HG03442 (cell line): ENCODE measurements around the gene CEP162.
A peak's percentile ranks its signal among the peaks of the same experiment; 100 is the strongest.
"Not testable (repeated sequence)": the region's sequence is repeated elsewhere in the genome, so short reads cannot be mapped to it uniquely, and the experiment has no call there.

ENCODE experiments used
- ATAC-seq: cut with Tn5 transposase; IDR thresholded peaks from one replicate; pipeline ENCODE4 v1.9.1; 2021; ENCODE audit warnings: mild to moderate bottlenecking, moderate library complexity; ENCODE audit not compliant: unreplicated experiment

CEP162 gene

DNA sequence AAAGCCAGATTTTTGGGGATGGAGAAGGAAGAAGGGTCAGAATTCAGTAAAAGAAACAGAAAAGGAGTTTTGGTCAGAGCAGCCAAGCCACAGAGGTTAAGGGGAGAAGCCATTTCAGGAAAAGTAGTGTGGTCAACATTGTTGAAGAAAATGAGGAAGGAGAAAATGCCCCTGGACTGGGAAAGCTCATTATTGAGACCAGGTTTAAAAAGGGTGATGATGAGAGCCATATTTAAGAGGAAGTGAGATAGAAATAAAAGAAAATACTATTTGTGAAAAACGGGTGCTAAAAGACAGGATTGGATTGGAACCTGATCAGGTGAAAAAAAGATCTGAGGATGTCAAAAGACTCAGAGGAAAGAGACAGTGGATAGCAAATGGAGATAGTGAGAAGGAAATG lies 75.8 kb downstream of the CEP162 start:
- no peak for ATAC-seq

DNA sequence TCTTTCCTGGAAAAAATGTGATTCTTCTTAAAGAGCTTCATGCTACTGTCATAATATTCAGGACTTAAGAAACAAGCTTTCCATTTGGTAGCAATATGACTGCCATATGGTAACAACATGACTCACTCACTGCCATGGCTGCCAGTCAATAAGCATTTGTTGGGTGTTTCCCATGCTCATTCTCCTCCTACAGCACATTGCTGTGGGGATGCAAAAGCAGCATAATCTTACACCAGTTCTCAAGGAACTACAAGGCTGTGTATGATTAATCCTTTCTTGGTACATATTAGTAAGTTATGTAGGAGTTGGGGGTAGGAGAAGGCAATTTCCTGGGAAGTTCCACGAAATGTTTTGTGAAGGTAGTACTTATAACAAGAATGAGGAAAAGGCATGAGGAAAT lies 76.7 kb downstream of the CEP162 start:
- peak; percentile 87 for ATAC-seq

GRCh38 chr6:84141521-84141920 lies 85.9 kb downstream of the CEP162 start:
- ATAC-seq, result no peak

GRCh38 chr6:84139311-84139710 lies 88.1 kb downstream of the CEP162 start:
- no peak for ATAC-seq

GRCh38 chr6:84137989-84138575 lies 89.4 kb downstream of the CEP162 start:
- ATAC-seq, result no peak

GRCh38 chr6:84137051-84137375 lies 90.4 kb downstream of the CEP162 start:
- ATAC-seq, result no peak

DNA sequence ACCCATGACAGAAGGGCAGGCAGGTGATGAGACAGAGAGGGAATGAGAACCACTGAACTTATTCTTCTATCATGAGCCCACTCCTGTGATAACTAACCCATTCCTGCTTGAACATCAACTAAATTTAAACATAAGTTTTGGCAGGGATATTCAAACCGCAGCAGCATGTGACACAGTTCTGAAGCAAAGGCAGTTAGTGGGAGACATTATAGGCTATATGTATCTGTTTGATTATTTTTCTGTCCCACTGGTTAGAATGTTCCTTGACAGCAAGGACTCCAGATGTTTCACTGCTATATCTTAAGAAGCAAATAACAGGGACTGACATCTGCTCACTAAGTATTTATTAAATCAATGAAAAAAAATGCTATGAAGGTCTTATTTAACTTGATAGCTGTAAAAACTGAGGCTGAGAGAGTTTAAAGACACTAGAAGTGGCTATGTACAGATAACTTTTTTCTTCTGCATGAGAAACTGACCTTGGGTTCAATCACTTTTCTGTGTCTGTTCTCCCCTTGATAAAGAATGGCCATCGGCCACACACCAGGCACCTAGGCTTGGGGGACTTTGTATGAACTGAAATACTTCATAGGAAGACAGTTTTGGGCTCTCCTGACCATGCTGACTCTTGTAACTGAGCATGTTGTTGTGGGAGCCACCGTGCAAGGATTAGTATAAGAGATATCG lies 90.9 kb downstream of the CEP162 start:
- ATAC-seq, result no peak

DNA sequence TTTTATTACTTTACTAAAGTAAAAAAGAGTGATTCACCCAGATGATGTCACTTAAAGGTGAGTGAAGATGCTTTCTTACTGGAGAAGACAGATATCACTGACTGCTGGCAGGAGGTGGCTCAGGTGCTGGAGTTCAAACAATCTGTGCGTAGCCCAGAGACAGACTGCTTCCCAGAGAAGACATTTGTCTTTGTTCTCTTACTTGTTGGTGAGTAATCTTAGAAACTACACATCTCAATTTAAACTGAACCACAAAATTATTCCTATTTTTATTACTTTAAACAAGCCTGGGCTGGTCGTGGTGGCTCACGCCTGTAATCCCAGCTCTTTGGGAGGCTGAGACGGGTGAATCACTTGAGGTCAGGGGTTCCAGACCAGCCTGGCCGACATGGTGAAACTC lies 92.2 kb downstream of the CEP162 start:
- ATAC-seq, result no peak

DNA sequence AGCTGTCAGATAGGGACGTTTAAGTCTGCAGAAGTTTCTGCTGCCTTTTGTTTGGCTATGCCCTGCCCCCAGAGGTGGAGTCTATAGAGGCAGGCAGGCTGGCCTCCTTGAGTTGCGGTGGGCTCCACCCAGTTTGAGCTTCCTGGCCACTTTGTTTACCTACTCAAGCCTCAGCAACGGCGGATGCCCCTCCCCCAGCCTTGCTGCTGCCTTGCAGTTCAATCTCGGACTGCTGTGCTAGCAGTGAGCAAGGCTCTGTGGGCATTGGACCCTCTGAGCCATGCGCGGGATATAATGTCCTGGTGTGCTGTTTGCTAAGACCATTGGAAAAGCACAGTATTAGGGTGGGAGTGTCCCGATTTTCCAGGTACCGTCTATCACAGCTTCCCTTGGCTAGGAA lies 94.1 kb downstream of the CEP162 start:
- not testable (repeated sequence) for ATAC-seq

DNA sequence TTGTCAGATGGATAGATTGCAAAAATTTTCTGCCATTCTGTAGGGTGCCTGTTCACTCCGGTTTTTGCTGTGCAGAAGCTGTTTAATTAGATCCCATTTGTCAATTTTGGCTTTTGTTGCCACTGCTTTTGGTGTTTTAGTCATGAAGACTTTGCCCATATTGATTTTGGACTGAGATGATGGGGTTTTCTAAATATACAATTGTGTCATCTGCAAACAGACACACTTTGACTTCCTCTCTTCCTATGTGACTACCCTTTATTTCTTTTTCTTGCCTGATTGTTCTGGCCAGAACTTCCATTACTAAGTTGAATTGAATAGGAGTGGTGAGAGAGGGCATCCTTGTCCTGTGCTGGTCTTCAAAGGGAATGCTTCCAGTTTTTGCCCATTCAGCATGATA lies 97.9 kb downstream of the CEP162 start:
- not testable (repeated sequence) for ATAC-seq

- ATAC-seq, result peak; percentile 66
Observed at GRCh38 chr6:84123186-84123585, 104.3 kb downstream of the CEP162 start.

DNA sequence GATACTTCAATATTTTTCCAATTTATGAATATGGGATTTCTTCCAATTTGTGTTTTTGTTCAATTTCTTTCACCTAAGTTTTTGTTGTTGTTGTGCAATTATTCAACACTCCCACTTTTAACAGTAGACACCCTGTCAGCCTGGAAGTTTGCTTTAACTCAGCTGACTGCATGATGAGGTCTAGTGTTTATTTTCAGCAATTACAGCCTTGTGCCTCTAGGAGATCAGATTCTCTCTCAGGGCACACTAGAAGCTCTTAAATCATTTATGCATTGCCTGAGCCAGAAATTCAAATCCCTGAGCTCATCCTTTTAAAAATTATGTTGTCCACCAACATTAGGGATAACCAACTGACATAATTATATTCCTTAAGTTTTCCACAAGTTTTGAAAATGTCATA lies 108.2 kb downstream of the CEP162 start:
- ATAC-seq, result no peak

DNA sequence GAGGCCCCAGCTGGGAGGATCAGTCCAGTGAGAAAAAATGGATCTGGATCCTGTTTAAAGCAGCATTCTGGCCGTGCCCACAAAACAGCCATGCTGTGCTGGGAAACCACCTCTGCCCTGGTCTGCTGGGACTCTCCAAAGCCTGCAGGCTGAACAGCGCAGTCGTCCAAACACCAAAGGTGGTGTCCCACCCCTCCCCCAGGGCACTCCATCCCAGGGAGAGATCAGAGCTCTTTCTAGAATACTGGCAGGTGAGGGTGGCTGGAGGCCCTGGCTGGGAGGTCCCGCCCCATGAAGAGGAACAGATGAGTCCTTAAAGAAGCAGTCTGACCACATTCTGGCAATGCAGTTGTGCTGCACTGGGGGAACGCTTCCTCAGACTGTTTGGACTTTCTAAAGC lies 109.3 kb downstream of the CEP162 start:
- no peak for ATAC-seq

DNA sequence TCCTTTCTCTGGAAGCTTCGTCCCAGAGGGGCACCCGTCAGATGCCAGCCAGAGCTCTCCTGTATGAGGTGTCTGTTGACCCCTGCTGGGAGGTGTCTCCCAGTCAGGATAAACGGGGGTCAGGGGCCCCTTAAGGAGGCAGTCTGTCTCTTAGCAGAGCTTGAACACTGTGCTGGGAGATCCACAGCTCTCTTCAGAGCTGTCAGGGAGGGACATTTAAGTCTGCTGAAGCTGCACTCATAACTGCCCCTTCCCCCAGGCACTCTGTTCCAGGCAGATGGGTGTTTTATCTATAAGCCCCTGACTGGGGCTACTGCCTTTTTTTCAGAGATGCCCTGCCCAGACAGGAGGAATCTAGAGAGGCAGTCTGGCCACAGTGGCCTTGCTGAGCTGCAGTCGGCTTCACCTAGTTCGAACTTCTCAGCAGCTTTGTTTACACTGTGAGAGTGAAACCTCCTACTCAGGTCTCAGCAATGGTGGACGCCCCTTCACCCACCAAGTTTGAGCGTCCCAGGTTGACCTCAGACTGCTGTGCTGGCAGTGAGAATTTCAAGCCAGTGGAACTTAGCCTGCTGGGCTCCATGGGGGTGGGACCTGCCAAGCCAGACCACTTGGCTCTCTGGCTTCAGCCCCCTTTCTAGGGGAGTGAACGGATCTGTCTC lies 112.4 kb downstream of the CEP162 start:
- not testable (repeated sequence) for ATAC-seq

- ATAC-seq, result not testable (repeated sequence)
Observed at GRCh38 chr6:84111351-84111750, 116.1 kb downstream of the CEP162 start.

GRCh38 chr6:84107495-84107894 lies 119.9 kb downstream of the CEP162 start:
- ATAC-seq, result no peak

DNA sequence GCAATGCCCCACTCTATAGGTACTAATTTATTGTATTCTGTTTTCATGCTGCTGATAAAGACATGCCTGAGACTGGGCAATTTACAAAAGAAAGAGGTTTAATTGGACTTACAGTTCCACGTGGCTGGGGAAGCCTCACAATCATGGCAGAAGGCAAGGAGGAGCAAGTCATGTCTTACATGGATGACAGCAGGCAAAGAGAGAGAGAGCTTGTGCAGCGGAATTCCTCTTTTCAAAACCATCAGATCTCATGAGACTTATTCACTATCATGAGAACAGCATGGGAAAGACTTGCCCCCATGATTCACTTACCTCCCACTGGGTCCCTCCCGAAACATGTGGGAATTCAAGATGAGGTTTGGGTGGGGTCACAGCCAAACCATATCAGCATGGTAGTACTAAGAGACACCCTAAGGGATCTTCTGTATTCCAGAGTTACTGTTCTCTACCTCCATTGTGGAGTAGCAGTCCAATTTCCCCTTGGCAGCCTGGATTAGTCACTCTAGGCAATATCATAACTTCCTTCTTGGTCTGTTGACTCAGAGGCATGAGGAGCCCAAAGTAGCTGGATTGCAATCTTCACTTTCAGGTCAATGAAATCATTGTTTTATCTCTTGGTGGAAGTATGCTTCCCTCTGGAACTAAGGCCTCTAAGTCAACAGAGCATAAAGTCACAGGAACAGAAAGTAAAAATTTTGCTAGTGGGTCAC lies 122.1 kb downstream of the CEP162 start:
- ATAC-seq, result not testable (repeated sequence)

DNA sequence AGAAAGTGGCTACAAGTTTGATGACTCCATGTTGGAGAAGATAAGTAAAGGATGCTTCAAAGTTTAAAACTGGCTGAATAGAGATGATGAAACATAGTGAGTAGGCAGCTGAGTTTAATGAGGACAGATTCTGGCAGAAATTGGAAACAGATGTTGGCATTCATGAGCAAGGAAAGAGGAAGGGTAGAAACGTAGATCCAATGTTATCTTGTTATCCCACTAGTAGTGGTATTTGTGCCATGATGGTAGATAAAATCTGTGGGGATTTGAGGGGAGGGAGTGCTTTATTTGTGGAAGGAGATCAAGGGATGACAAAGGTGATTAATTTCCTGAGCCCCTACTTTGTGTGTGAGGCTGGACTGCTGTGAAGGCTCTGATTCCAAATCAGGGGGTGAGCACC lies 124.4 kb downstream of the CEP162 start:
- ATAC-seq, result no peak

DNA sequence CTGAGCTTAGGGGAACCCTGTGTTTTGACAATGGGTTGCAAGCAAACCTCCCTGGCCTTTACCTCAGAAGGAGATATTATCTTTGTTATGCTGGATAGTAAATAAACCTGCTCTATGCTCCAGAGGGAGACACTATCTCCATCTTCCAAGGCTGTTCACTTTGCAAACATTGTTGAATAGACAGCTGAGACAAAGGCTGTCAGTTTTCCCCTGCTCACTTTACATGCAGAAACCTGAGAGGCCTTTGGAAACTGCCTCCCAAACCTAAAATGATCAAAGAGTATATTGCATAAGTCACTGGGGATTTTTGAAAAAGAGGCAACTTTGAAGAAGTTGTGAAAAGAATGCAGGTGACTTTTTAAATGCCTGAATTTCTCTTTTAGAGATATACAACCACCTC lies 132.3 kb downstream of the CEP162 start:
- ATAC-seq, result no peak

- ATAC-seq, result peak; percentile 50
Observed at GRCh38 chr6:84093441-84094435, 133.7 kb downstream of the CEP162 start.

DNA sequence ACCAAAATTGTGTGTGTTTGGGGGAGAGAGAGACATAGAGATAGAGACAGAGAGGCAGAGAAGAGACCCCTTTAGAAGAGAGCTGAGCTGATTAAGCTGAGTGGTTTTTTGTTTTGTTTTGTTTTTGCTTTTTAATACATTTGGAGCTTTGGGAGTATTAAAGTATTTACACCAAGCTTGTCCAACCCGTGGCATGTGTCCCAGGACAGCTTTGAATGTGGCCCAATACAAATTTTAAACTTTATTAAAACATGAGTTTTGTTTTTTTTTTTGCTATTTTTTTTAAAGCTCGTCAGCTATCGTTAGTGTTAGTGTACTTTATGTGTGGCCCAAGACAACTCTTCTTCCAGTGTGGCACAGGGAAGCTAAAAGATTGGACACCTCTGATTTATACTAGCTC lies 137.9 kb downstream of the CEP162 start:
- ATAC-seq, result no peak
